Stimulated activated naive CD8-positive, alpha-beta T cell treated with anti-CD3 and anti-CD28 coated beads, Interleukin-15, amount 100 ng/mL, for 72 hours (primary cell): ENCODE results near the gene DCST2.

Experiments used
- ATAC-seq: fragments of 150-1000 bp; cut with Tn5 transposase; 2 replicates; pipeline ENCODE4 v1.10.0; 2021; ENCODE audit warnings: mild to moderate bottlenecking, moderate library complexity
- DNase-seq, 2 donors: peaks; one replicate each; pipeline ENCODE4 v3.0.0; 2021 to 2022
- H3K27ac Mint-ChIP-seq, 2 donors: one replicate each; pipeline ENCODE4 v1.8.0; 2022; ENCODE audit warnings: mild to moderate bottlenecking in 2 of 2, mixed read lengths in 2 of 2, moderate library complexity in 2 of 2
- H3K27me3 Mint-ChIP-seq: one replicate; pipeline ENCODE4 v1.8.0; 2022; ENCODE audit warnings: mixed read lengths
- H3K4me1 Mint-ChIP-seq: one replicate; pipeline ENCODE4 v1.8.0; 2022; ENCODE audit warnings: mild to moderate bottlenecking, mixed read lengths
- H3K4me3 Mint-ChIP-seq, 2 donors: one replicate each; pipeline ENCODE4 v1.8.0; 2022; ENCODE audit warnings: mild to moderate bottlenecking in 2 of 2, mixed read lengths in 2 of 2, moderate library complexity in 1 of 2
- H3K9me3 Mint-ChIP-seq, 2 donors: one replicate each; pipeline ENCODE4 v1.8.0; 2022; ENCODE audit warnings: mixed read lengths in 2 of 2

Gene DCST2

GRCh38 chr1:155033524-155033923, at the start of gene DCST2, which contains the start of gene DCST1:
DCST2 (minus strand) TSS chr1:155033781; CDS start chr1:155033701, 80 bp downstream.
DCST1 (plus strand) TSS chr1:155033824; CDS start chr1:155034037, 213 bp downstream.
- no peak within 1 kb of the TSS for H3K4me3 Mint-ChIP-seq

GRCh38 chr1:155083052-155083541, 49.5 kb upstream of the DCST2 start:
- DNase-seq: no peak
- ATAC-seq: no peak
- Mint-ChIP-seq H3K27ac (no peak overlapping the region), H3K27me3 (peaks cover 57% of the 10 kb centered on the region), H3K4me3 (no peak overlapping the region), H3K9me3 (no peaks in the 10 kb centered on the region), H3K4me1 (peaks cover 80% of the 10 kb centered on the region)

More at GRCh38 chr1:155033524-155033923, at the start of gene DCST2, which contains the start of gene DCST1:
- H3K27ac Mint-ChIP-seq: peak within 1 kb of the TSS in 1 of 2 donors; percentile 64
- ATAC-seq (no peak), DNase-seq (no peak)
- peaks cover 24% of the 10 kb centered on the region for H3K27me3 Mint-ChIP-seq
- no peaks in the 10 kb centered on the region for H3K9me3 Mint-ChIP-seq
- H3K4me1 Mint-ChIP-seq: no peaks in the 10 kb centered on the region

GRCh38 chr1:155082301-155083051, 48.9 kb upstream of the DCST2 start:
- peaks cover 82% of the 10 kb centered on the region for H3K4me1 Mint-ChIP-seq
- peak overlapping the region; percentile 42 to 79 for H3K4me3 Mint-ChIP-seq
- no peaks in the 10 kb centered on the region for H3K9me3 Mint-ChIP-seq
- peaks cover 61% of the 10 kb centered on the region for H3K27me3 Mint-ChIP-seq
- ATAC-seq (no peak), DNase-seq (no peak)
- peak overlapping the region in 1 of 2 donors; percentile 90 for H3K27ac Mint-ChIP-seq

DNA sequence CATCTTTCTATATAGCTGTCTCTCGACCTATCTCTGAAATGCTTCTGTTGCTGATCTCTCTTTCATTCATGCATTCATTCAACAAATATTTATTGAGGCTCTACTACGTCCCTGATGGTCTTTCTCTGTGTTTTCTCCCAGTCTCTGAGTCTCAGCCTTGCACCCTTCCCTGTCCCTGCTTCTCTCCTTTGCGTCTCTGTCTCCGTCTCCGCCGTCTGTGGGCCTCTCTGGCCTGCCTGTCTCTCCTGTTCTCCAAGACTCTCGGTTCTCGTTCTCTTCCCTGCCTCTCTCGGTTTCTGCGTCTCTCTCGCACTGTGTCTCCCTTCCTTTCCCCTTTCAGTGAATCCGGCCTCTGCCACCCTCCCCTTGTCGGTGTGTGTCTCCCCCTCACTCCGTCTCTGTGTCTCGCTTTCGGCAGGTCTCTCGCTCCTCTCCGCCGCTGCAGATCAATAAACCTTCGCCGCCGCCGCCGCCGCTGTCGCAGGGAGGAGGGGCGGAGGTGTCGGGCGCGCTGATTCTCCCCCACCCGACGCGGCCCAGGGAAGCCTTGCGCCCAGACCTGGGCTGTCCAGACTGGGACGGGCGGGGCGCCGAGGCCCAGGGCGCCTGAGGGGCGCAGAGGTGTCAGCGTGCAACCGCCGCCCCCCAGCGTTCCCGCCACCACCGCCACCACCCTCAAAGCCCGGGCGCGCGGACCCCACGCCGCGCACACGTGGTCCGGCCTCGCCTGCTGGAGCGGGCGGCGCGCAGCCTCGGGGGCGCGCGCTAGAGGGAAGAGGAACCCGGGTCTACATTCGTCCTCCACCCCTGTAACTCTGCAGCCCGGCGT, 48.1 kb upstream of the DCST2 start:
- peak overlapping the region; percentile 59 to 79 for H3K4me3 Mint-ChIP-seq
- H3K4me1 Mint-ChIP-seq: peaks cover 77% of the 10 kb centered on the region
- no peak for ATAC-seq
- H3K27me3 Mint-ChIP-seq: peaks cover 61% of the 10 kb centered on the region
- DNase-seq: no peak
- no peaks in the 10 kb centered on the region for H3K9me3 Mint-ChIP-seq
- no peak overlapping the region for H3K27ac Mint-ChIP-seq

GRCh38 chr1:155080312-155081228, 47.0 kb upstream of the DCST2 start:
- H3K4me3 Mint-ChIP-seq: peak overlapping the region; percentile 18 to 67
- peaks cover 61% of the 10 kb centered on the region for H3K27me3 Mint-ChIP-seq
- H3K9me3 Mint-ChIP-seq: no peaks in the 10 kb centered on the region
- no peak overlapping the region for H3K27ac Mint-ChIP-seq
- peaks cover 68% of the 10 kb centered on the region for H3K4me1 Mint-ChIP-seq
- no peak for ATAC-seq
- DNase-seq: no peak

GRCh38 chr1:155079487-155080311, 46.1 kb upstream of the DCST2 start:
- peaks cover 61% of the 10 kb centered on the region for H3K4me1 Mint-ChIP-seq
- peak overlapping the region; percentile 81 to 82 for H3K4me3 Mint-ChIP-seq
- H3K9me3 Mint-ChIP-seq: no peaks in the 10 kb centered on the region
- ATAC-seq: peak; percentile 2
- no peak for DNase-seq
- peaks cover 61% of the 10 kb centered on the region for H3K27me3 Mint-ChIP-seq
- H3K27ac Mint-ChIP-seq: no peak overlapping the region

DNA sequence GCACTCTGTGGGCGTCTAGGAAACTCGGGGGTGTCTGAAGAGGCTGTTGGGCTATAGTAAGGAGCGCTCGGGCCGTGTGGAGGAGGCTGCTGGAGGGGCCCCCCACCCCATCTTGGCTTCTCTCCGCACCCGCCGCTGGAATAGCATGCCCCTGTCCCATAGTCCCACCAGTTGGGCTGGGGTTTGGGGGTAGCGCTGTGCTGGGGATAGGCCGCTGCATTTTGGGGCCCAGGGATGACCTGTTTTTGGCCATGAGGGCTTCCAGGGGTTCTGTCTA, 45.6 kb upstream of the DCST2 start:
- ATAC-seq: peak; percentile 5
- no peak overlapping the region for H3K27ac Mint-ChIP-seq
- peak overlapping the region; percentile 81 to 82 for H3K4me3 Mint-ChIP-seq
- no peaks in the 10 kb centered on the region for H3K9me3 Mint-ChIP-seq
- peaks cover 57% of the 10 kb centered on the region for H3K27me3 Mint-ChIP-seq
- DNase-seq: no peak
- H3K4me1 Mint-ChIP-seq: peaks cover 58% of the 10 kb centered on the region

- DNase-seq (peak; percentile 47 to 57), ATAC-seq (peak; percentile 28)
- Mint-ChIP-seq H3K4me3 (peak within 1 kb of the TSS; percentile 81 to 82), H3K4me1 (peaks cover 58% of the 10 kb centered on the region), H3K9me3 (no peaks in the 10 kb centered on the region), H3K27me3 (peaks cover 52% of the 10 kb centered on the region), H3K27ac (no peak within 1 kb of the TSS)
Measured at GRCh38 chr1:155078469-155079209, 45.1 kb upstream of the DCST2 start, which contains the start of gene EFNA3. EFNA3 (plus strand) TSS chr1:155078837; CDS start chr1:155078942, 105 bp downstream.

DNA sequence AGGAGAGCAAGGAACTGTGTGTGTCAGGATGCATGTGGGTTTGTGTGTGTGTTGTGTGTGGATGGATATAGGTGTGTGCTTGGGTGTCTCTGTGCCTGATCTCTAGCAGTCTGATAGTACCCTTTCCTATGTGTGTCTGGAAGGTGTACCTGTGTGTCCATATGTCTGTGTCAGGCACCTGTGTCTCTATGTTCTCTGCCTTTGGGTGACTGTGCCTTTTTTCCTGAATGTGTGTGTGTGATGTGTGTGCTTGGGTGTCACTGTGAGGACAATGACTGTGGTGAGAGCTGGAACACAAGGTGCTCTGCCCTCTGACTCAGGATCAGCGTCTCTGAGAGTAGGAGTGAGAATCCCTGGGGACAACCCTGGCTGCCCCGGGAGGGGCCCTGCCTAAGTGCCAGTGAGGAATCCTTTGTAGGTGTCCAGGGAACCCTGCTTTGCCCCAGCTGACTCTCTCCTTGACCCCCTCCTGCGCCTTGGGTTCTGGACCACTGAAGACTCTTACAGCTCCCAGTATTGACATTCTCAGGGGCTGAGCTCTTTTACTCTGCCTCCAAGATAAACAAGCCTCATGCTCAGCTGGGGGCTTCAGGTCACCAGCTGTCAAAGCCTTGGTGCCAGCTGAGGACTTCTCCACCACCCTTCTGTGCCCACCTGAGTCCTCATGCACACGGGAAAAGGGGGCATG, 44.3 kb upstream of the DCST2 start:
- ATAC-seq (no peak), DNase-seq (no peak)
- Mint-ChIP-seq H3K27me3 (peaks cover 44% of the 10 kb centered on the region), H3K4me1 (peaks cover 58% of the 10 kb centered on the region), H3K4me3 (peak overlapping the region in 1 of 2 donors; percentile 60), H3K27ac (no peak overlapping the region), H3K9me3 (no peaks in the 10 kb centered on the region)

DNA sequence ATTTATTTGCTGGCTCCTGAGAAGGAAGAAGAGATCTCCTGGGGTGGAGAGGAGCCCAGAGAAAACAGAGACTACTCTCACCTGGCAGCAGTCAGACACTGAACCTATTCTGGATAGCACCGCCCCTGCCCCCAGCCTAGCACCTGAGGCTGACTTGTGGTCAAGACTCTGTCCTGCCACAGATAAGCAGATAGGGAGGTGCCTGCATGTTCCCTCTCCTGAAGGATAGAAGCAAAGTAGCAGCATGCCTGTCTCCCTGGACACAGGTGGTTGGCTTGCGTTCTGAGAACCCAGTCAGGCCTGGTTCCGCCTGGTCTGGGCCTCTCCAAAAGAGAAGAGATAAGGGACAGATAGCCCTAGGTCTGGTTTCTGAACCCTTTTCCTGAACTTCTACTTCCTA, 43.8 kb upstream of the DCST2 start:
- H3K4me1 Mint-ChIP-seq: peaks cover 54% of the 10 kb centered on the region
- DNase-seq: no peak
- H3K9me3 Mint-ChIP-seq: no peaks in the 10 kb centered on the region
- ATAC-seq: no peak
- H3K27me3 Mint-ChIP-seq: peaks cover 39% of the 10 kb centered on the region
- no peak overlapping the region for H3K27ac Mint-ChIP-seq
- H3K4me3 Mint-ChIP-seq: no peak overlapping the region

GRCh38 chr1:155076371-155076770, 42.8 kb upstream of the DCST2 start:
- H3K9me3 Mint-ChIP-seq: no peaks in the 10 kb centered on the region
- no peak overlapping the region for H3K4me3 Mint-ChIP-seq
- peaks cover 50% of the 10 kb centered on the region for H3K4me1 Mint-ChIP-seq
- no peak for ATAC-seq
- H3K27me3 Mint-ChIP-seq: peaks cover 36% of the 10 kb centered on the region
- no peak overlapping the region for H3K27ac Mint-ChIP-seq
- DNase-seq: no peak

DNA sequence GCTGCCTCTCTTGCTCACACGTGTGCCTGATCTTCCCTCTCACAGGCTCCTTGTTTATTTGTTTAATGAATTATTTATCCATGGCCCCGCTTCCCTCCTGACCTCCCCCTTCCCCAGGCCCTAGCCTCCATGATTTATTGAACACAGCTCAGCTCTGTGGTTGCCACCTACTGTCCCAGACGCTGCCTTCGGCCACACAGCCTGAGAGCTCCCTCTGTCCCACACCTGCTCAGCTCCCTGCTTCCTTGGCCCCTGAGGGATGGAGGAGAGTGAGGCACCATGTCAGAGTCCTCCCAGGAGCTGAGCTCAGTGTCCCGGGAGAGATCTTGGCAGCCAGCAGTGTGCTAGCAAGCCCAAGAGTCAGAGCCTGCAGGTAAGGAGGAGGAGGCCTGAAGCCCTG, 42.0 kb upstream of the DCST2 start:
- Mint-ChIP-seq H3K9me3 (no peaks in the 10 kb centered on the region), H3K27ac (no peak overlapping the region), H3K27me3 (peaks cover 32% of the 10 kb centered on the region), H3K4me1 (peaks cover 54% of the 10 kb centered on the region), H3K4me3 (no peak overlapping the region)
- no peak for ATAC-seq
- DNase-seq: no peak
